T-helper 1 cell (primary cell): Measurements from ENCODE around the gene SYNJ2.

Experiments used
- DNase-seq, 5 donors: peaks; one replicate each; pipeline ENCODE4 v3.0.0-alpha.2; 2012 to 2020

Gene SYNJ2

DNA sequence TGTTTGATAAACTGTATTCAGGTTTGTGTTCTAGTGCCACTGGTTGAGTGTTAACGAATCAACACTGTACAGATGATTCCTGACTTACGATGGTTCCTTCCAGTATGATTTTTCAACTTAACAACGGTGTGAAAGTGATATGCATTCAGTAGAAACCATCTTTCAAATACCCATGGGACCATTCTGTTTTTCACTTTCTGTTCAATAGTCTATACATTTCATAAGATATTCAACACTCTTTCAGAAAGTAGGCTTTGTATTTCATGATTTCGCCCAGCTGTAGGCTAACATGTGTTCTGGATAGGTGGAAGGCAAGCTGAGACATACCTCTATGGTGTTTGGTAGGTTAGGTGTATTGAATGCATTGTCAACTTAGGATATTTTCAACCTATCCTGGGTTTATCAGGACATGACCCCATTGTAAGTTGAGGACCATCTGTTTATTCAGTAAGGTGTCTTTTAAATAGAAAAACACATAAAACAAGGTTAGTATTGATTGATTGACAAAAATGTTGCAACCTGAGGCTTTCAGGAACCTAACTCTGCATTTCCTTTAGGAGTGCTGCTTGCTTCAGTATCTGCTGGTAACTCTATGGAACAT, 32.3 kb downstream of the SYNJ2 start:
- DNase-seq, result no peak

DNA sequence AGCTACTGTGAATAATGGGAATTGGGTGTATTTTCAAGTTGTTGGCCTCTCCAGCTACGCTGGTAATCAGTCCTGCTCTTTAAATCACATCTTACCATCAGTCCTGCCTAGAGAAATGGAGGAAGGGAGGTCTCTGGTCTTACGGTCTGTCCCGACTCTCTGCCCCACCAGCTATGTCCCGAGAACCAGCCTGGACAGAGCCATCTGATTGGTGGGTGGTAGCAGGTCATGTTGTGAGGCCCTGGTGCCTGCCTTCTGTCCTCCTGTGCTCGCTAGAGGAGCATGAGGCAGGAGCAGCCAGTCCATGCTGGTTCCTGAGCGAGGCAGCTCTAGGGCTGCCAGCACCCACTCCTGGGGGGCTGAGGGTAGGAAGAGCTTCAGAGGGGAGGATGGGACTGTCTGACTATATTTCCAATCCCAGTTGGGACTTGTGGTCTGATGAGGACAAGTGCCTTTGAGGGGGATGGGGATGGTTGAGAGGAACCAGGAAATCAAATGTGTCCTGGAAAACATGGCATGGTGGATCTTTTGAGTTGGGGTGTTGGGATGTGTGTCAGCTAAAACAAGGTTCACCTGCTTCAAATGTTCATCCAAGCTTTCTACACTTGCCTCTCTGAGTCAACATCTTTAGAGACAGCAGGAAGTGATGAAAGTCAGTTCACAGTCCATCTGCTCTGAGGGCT, 33.0 kb downstream of the SYNJ2 start:
- DNase-seq, result peak in 1 of 5 donors; percentile 47

DNA sequence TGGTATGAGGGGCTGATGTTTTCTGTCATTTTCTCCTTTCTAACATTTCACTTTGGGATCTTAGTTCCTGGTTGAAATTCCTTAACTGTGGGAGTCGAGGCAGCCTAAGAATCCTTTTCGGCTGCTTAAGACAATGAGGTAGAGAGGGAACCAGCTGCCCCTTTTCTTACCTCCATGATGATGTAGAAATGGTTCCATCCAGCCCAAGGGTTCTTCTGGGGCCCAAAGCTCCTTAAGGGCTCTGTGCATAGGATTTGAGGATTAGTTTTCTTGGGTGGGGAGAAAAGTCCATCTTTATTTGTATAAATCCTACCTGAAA, 33.5 kb downstream of the SYNJ2 start:
- DNase-seq, result no peak

DNA sequence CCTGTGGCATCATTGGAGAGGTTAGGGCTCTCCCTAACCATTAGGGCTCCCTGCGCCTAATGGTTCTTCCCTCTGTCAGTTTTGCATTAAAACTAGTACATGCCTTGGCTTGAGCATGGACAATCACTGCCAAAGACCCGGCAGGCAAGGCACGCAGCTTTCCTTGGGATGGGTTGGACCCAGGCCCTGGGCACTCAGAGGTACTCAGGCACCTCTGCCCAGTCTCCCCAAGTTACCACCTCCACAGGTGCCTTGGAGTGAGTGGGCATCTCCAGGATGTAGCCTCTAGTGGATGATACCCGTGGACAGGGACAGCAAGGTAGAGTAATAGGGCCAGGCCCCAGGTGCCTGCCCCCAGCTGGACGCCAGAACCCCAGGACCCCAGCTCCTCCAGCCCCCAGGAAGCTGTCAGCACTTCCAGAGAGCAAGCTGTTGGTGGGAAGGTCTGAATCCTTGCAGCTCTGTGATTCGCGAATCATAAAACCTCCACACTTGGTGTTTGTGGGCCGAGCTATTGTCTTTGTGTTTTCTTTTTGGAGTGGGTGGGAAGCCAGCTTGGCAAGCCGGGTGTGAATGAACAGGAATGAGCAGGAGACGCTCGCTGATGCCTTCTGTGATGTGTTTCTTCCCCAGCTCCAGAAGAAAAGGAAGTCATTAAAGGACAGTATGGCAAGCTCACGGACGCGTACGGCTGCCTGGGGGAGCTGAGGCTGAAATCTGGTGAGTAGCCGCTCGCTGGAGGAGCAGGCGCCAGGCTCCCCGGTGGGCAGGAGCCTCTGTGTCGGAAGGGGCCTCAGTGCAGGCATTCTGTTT, 35.1 kb downstream of the SYNJ2 start:
- DNase-seq, result no peak

DNA sequence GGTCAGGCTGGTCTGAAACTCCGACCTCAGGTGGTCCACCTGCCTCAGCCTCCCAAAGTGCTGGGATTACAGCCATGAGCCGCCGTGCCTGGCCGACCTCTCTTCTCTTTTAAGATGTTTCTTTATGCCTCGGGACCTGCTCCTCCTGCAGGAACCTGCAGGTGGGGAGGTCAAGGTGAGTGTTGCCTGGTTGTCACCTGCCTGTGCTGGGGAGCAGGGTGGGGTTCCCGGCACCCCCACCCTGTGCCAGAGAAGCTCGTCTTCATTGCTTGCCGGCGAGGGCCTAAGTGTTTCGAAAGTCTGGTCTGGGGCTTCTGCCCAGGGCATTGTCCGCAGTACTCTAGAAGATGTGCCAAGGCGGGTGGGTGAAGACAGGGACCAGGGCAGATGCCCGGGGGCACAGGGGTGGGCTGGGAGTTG, 36.0 kb downstream of the SYNJ2 start:
- no peak for DNase-seq

DNA sequence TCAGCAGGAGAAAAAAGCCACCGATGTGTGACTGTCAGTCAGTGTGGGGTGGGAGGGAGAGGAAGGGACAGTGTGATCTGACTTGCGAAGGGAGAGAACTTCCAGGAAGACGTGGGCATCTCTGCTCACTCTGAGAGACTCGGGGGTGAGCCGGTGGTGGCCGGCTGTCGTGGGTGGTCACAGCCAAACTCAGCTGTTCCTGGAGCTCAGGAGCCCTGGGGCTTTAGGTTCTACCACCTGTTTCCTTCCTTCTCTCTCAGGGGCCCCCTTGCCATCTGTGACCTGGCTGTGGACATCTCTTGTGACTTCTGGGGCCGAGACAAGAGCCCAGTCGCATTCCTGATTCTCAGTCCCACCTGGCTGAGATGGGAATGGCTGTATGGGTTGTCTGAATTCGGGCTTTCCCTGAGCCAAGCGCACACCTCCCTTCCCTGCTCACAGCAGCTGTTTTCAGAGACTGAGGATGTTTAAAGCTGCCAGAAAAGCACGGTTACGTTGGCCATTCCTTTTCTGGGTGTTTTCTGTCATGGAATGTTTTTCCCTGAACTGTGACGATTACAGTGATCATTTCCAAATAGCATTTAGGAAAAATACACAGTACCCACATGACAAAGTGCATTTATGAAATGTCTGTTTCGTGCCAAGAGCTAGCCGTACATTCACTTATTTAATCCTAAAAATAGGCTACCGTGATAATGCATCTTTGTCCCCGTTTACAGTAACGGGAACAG, 36.5 kb downstream of the SYNJ2 start:
- no peak for DNase-seq

DNA sequence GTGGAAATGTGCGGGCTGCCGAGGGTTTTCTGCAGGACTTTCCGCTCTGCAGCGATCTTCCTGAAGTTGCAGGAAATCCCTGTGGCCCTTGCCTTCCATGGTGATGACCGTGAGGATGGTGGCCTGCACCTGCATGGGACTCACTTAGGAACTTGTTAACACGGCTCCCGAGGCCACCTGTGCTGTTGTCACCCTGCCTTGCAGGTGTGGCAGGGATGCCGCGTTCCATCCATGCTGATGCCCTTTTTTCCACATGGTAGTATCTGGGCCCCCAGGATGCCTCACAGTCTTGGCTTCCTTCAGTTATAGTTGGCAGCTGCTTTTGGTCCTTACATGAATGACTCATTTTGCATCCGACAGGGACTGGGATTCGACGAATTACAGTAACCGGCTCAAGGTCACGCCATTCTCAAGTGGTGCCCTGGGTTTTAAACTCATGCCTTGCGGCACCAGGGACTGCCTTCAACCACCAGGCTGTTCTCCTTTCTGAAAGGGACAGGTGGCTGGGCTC, 37.2 kb downstream of the SYNJ2 start:
- DNase-seq, result no peak

DNA sequence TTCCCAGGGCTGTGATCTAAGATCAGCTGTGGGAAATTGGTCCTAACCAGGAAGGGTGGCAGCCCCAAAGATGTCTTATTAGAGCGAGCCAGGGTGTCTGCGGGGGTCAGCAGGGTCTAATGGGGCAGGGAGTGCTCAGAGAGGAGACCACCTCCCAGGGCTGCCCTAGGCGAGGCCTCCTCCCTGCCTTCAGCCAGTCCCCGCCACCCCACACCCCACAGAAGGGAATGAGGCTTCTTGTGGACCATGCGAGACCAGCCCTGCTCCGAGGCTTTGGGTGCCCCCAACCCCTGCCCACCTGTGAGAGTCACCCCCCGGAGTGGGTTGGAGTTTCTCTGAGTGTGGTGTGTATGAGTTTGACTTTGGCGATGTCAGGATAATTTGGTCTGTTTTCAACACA, 37.8 kb downstream of the SYNJ2 start:
- DNase-seq, result no peak

DNA sequence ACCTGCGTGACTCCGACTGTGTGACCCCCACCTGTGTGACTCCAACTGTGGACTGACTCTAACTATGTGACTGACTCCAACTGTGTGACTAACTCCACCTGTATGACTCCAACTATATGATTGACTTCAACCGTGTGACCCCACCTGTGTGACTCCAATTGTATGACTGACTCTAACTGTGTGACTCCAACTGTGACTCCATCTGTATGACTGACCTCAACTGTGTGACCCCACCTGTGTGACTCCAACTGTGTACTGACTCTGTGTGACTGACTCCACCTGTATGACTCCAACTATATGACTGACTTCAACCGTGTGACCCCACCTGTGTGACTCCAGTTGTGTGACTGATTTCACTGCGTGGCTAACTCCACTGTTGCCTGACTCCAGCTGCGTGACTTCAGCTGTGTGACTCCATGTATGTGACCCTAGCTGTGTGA, 38.6 kb downstream of the SYNJ2 start:
- no peak for DNase-seq

DNA sequence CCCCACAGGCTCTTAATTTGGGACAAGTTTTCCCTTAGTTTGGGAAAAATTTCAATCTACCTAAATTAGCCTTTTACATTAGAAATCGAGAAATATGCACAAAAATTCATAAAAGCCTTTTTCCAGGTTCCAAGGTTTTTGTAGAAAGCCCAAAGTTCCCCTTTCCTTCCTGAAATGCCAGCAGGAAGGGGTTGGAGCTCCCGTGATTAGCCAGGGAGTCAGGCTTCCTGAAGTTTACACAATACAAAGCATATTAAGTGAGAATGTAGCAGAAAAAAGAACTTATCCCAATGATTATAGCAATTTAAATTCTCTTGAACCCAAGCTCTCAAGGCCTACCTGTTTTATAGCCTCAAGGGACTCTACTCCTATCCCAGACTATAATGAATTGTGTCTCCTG, 39.1 kb downstream of the SYNJ2 start:
- DNase-seq, result no peak

DNA sequence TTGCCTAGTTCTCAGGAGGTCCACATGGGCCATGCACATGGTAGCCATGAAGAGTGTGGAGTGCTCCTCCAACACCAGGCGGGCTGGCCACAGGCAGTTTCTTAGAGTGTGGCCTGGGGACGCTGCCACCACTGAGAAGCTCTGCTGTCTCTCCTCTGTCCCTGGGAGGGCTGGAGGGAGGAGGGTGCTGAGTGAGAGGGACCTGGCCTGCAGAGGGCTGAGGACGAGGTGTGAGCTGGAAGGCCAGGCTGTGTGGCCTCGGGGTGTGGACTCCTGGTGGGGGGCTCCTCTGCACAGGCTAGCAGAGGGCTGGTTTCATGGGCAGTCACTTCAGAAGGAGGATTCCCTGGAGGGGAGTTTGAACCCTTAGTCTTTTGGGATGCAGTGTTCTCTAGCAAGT, 39.7 kb downstream of the SYNJ2 start:
- no peak for DNase-seq

DNA sequence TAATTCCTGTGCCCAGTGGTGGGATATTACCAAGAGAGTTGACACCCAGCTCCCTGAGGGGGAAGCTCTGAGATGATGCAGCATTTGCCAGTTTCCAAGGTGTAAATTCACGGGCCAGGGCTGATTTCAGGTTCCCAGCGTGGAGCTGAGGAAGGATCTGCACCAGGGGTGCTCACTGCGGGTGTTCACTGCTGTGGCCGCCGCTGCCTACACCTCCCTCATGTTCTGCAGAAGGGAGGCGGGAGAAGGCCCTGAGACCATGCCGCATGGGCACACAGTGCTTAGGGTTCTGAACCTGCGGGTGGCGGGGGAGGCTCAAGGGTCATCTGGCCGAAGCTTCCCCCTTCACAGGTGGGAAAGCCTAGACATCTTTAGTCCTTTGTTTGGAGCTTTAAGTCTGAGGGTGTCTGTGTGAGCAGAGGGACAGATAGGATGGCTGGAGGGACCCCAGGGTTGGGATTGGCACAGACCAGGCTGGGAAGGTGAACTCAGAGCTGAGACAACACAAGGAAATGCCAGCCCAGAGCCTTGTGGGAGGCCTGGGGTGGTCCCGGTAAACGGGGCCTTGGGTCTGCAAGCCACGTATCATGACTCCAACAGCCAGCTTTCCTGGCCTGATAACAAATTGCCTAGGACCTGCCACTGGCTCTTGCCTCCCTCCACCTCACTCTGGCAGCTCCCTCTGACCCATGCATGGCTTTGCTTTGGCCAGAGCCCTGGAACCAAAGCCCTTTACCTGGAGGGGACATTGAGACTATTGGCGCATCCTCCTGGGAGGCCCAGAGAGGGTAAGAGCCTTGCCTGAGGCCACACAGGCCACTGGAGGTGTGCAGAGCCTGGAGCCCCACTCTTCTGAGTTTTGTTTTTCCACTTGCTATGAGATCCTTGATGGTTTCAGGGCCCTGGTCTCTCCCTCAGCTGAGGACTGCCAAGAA, 40.4 kb downstream of the SYNJ2 start:
- DNase-seq, result no peak

DNA sequence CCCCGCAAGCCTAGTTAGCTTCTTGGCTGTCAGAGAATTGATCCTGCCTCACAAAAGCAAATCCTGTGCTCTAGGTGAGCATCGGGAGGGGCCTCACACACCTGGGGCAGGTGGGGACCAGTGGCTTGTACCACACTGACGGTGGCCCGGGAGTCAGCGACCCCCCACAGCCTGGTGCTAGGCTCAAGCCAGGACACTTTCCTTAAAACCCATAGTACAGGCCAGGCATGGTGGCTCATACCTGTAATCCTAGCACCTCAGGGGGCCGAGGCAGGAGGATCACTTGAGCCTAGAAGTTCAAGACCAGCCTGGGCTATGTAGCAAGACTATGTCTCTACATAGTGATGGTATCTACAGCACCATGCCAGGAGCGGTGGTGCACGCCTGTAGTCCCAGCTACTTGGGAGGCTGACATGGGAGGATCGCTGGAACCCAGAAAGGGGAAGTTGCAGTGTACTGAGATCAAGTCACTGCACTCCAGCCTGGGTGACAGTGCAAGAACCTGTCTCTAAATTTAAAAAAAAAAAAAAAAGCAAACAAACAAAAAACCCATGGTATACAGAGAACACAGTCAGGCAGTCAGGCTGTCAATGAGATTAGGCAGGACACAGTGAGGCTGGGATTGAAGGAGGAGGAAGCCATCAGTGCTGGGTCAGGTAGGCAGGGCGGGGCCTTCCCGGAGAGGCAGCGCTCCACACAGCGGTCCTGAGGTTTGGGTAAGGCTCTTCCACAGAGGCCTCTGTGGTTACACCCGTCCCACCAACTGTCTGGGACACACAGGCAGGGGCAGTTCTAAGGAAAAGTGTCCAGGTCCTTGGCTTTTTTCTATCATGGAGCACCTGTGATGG, 41.3 kb downstream of the SYNJ2 start:
- no peak for DNase-seq

DNA sequence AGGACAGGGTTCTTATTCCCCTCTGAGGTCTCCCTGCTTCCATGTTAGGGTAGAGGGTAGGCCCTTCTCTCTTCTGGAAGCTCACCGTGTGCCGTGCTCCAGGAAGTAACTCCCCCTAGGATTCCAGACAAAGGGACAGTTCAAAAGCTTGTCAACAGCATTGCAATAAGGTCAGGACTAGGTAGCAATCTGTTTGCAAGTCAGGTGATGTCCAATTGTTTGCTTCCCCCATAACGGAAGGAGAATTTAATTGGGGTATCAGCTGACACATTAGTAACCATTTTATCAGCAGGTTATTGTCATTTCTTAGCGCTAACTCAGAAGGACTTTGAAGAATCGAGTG, 41.9 kb downstream of the SYNJ2 start:
- DNase-seq, result no peak

DNA sequence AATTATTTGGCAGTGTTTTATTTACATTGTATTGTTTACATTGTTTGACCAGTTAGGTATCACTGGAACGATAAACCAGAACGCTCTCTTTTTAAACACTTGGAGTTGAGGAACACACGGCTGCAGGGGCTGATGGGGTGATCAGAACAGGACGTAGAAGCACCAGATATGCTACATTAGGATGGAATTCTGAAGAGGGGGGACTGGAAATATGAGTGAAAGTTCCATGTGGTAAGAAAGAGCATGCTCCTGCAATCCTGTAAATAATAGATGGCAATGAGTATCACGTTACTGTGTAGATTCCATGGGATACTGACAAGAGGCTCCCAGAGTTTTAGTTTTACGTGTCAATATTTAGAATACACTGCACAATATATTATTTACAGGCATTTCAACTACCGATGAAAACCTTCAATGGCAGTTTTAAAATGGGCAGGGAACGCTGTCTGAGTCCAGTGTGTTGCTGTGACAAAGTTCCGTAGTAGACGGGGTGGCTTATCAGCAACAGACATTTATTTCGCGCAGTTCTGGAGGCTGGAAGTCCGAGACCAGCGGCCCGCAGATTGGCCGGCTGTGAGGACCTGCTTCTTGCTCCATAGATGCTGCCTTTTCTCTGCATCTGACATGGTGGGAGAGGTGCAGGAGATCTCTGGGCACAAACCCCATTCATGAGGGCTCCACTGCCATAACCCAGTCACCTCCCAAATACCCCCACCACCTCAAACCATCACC, 43.1 kb downstream of the SYNJ2 start:
- DNase-seq, result no peak

DNA sequence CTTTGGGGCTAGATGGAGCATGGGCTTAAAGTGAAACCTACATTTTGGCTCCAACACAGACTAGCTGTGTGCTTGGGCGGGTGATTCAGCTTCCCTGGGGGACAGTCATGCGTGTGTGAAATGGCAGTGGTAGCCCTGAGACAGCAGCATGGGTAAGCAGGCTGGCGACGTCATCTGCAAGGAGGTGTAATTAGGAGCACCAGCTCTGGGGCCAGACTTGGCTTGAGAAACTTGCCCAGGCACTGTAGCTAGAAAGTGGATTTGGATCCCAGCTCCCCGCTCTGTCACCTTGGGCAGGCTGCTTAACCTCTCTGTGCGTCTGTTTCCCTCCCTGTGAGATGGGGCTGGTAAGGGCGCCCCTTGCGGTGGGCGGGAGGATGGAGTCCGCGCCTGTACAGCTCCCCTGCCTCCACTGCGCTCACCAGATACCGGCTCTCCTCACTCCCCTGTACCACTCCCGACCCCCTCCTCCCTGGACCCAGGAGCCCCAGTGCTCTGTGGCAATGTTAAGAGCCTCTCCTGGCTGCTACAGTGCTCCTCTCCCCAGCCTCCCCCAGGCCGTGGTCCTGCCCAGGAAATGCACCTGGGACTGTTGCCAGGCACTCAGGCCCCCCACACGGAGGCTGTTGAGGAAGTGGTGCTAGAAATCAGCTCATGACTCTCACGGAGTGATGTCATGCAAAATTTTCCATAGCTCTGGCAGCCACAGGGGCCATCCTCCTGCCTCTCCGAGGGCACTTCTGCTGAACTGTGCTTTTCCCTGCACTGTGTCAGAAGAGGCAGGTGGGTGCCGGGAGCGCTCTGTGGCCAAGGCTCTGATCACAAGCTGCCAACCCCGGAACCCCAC, 44.6 kb downstream of the SYNJ2 start:
- DNase-seq, result peak; percentile 56 to 86 (median 71)

DNA sequence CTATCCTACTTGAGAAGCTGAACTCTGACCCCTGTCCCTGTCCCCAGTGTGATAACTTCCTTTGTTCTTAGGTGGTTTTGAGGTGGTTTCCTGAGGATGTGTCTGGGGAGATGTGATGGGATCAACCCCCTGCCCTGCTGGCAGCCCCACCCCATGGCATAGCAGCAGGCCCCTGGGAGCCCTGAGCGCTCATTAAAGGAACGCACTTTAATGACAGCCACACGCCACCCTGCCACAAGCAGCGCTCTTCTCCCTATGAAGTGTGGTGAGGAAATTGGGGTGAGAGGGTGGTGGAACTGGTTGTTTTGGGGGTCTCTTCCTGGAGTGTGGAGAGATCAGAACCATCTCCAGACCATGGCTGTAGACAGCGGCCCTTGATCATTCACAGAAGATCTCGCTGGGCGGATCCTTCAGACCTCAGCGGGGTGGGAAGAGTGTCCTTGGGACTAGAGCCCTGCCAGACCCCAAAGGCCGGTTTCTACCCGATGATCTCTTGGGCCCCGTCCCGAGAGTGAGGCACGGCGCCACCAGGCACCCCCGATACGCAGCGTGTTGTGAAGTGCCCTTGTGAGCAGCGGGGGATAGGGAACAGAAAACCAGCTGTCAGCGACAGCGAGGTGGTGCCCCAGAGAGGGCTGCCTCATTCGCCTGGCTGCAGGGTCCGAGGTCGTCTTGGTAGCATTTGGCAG, 45.4 kb downstream of the SYNJ2 start:
- no peak for DNase-seq

DNA sequence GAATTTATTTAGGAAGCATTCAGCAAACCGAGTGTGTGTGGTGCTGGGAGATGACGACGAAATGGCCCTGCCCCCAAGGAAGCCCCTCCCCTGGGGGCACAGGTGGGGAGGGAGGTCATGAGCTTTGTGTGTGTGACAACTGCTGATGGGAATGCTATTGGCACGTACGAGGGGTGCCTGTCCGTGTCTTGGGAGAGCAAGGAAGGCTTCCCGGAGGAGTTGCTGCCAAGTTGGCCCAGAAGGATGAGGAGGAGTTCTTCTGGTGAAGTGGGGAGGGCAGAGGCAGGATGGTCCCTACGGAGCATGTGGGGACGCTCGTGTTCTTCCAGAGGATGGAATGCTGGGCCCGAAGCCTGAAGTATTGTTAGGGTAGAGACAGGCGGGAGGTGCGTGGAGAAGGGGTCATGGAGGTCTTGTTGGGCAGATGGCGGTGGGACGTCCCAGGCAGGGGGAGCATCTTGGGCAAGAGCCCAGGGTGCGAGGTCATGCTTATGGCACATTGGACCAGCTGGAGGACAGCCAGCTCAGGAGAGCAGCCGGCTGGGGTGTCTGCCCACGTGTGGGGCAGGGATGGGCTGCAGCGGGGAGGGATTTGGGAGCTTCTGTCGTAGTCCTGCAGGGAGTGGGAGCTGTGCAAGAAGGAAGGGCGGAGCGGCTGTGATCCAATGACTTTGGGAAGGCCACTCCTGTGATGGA, 46.1 kb downstream of the SYNJ2 start:
- no peak for DNase-seq
